B cell (primary cell): ENCODE results near the gene SDK1. TPM values are rescaled to one million over a fixed set of nuclear protein-coding genes. Genes with fewer than 3 reads are reported as not detected.

ENCODE experiments used
- ATAC-seq: fragments of 200-7000 bp; cut with Tn5 transposase; one replicate; pipeline ENCODE4 v1.10.0; 2021; ENCODE audit warnings: low read depth, mild to moderate bottlenecking, moderate number of reproducible peaks, moderate library complexity
- CTCF ChIA-PET: fragments of 350-600 bp; sonication (Branson Sonifier 250); formaldehyde crosslinking; loops from one replicate; lab custom pipeline; 2021; ENCODE audit warnings: antibody characterized with exemption, inconsistent platforms; lab: Charles Lee
- POLR2A ChIA-PET: fragments of 350-600 bp; sonication (Branson Sonifier 250); formaldehyde crosslinking; loops from one replicate; lab custom pipeline; 2021; ENCODE audit warnings: antibody characterized with exemption; lab: Charles Lee
- DNase-seq: peaks from one replicate; pipeline ENCODE4 v3.0.0; 2013
- H2AFZ ChIP-seq: 2 replicates; pipeline ENCODE4 v1.6.1; 2012; ENCODE audit warnings: mild to moderate bottlenecking, low read depth, low read length; ENCODE audit not compliant: insufficient read depth, poor library complexity, severe bottlenecking
- H3K27ac ChIP-seq, 2 donors: 1 replicate in 1 of 2; 2 replicates in 1 of 2; pipeline ENCODE4 v1.5.1; 2012 to 2013; ENCODE audit warnings: low read length in 2 of 2, mild to moderate bottlenecking in 2 of 2, moderate library complexity in 1 of 2
- H3K27me3 ChIP-seq, 4 experiments: fragments of 200-600 bp in 1 of 4; sonication (generic) in 1 of 4; replicated peaks in 1 of 4; 1 replicate in 2 of 4; 2 replicates in 2 of 4; pipeline versions ENCODE4 v1.6.1 to v1.7.0; 2013 to 2016; ENCODE audit warnings: low read length in 3 of 4, mild to moderate bottlenecking in 2 of 4, mixed read lengths in 1 of 4, moderate library complexity in 1 of 4; ENCODE audit not compliant: insufficient read depth in 4 of 4, control insufficient read depth in 3 of 4; ENCODE audit errors: control extremely low read depth in 1 of 4
- H3K36me3 ChIP-seq, 2 experiments: replicated peaks in 1 of 2; 1 replicate in 1 of 2; 2 replicates in 1 of 2; pipeline versions ENCODE4 v1.6.1 to v1.7.1; 2013; ENCODE audit warnings: low read length in 1 of 2; ENCODE audit not compliant: insufficient read depth in 2 of 2, control insufficient read depth in 1 of 2; ENCODE audit errors: control extremely low read depth in 1 of 2, extremely low read depth in 1 of 2
- H3K4me1 ChIP-seq, 2 donors: fragments of 200-600 bp in 1 of 2; sonication (generic) in 1 of 2; 1 replicate in 1 of 2; 2 replicates in 1 of 2; pipeline versions ENCODE4 v1.5.1 to v1.6.1; 2013 to 2017; ENCODE audit warnings: low read length in 2 of 2; ENCODE audit not compliant: control insufficient read depth in 2 of 2, insufficient read depth in 2 of 2
- H3K4me2 ChIP-seq: replicated peaks from 2 replicates; pipeline ENCODE3; 2012; ENCODE audit warnings: mild to moderate bottlenecking, low read depth, low read length; ENCODE audit not compliant: poor library complexity, severe bottlenecking
- H3K4me3 ChIP-seq, 5 experiments: fragments of 200-600 bp in 1 of 5; sonication (generic) in 1 of 5; 1 replicate in 3 of 5; 2 replicates in 2 of 5; pipeline versions ENCODE4 v1.5.1 to v1.7.0; 2011 to 2016; ENCODE audit warnings: low read length in 4 of 5, mild to moderate bottlenecking in 4 of 5, low read depth in 2 of 5, control low read depth in 1 of 5, moderate library complexity in 1 of 5; ENCODE audit not compliant: insufficient read depth in 1 of 5; ENCODE audit errors: control extremely low read depth in 1 of 5, extremely low read depth in 1 of 5
- H3K79me2 ChIP-seq: fragments of 200-600 bp; sonication (generic); one replicate; pipeline ENCODE4 v1.6.0; 2016; ENCODE audit warnings: low read length; ENCODE audit not compliant: control insufficient read depth, insufficient read depth
- H3K9ac ChIP-seq: fragments of 200-600 bp; sonication (generic); 2 replicates; pipeline ENCODE4 v1.6.1; 2017; ENCODE audit warnings: mild to moderate bottlenecking, low read length, moderate library complexity
- H3K9me3 ChIP-seq, 3 donors: one replicate each; pipeline versions ENCODE4 v1.6.1 to v1.7.1; 2013; ENCODE audit warnings: low read length in 2 of 3; ENCODE audit not compliant: control insufficient read depth in 2 of 3, insufficient read depth in 1 of 3; ENCODE audit errors: control extremely low read depth in 1 of 3
- H4K20me1 ChIP-seq: 2 replicates; pipeline ENCODE4 v1.6.0; 2012; ENCODE audit warnings: mild to moderate bottlenecking, low read length; ENCODE audit not compliant: insufficient read depth, control insufficient read depth, poor library complexity, severe bottlenecking
- H3K27ac Mint-ChIP-seq: one replicate; pipeline ENCODE4 v1.8.0; 2021; ENCODE audit warnings: mixed read lengths
- H3K27me3 Mint-ChIP-seq: one replicate; pipeline ENCODE4 v1.8.0; 2021; ENCODE audit warnings: mixed read lengths
- H3K4me1 Mint-ChIP-seq: one replicate; pipeline ENCODE4 v1.8.0; 2021; ENCODE audit warnings: mixed read lengths
- H3K4me3 Mint-ChIP-seq: one replicate; pipeline ENCODE4 v1.8.0; 2021; ENCODE audit warnings: mixed read lengths
- H3K9me3 Mint-ChIP-seq: one replicate; pipeline ENCODE4 v1.8.0; 2022; ENCODE audit warnings: mixed read lengths; ENCODE audit not compliant: insufficient read depth
- CTCF ChIP-seq: fragments of 200-600 bp; IDR thresholded peaks from one replicate; pipeline ENCODE4 v1.8.0; 2022; ENCODE audit warnings: antibody characterized with exemption, mild to moderate bottlenecking
- EZH2 ChIP-seq: IDR thresholded peaks from 2 replicates; pipeline ENCODE4 v1.6.1; 2012; ENCODE audit warnings: borderline replicate concordance, low read depth, mild to moderate bottlenecking, moderate library complexity, low read length; ENCODE audit not compliant: insufficient read depth, poor library complexity, severe bottlenecking
- whole genome bisulfite sequencing: methylation state at CpG from one replicate; pipeline ENCODE4 v1.1.5; 2013; ENCODE audit warnings: missing lambda C conversion rate; ENCODE audit not compliant: insufficient coverage; 5-methylcytosine and 5-hydroxymethylcytosine counted together
- intact Hi-C: fragments of 100-400 bp; cut with micrococcal nuclease; formaldehyde crosslinking; loops from one replicate; pipeline ENCODE4 v1.10.0; 2022
- polyA plus RNA-seq: library from polyadenylated mRNA; depleted of rRNA; stranded (reverse); fragments of >200 nt; gene quantifications from 2 replicates; pipeline ENCODE4 v1.2.3, GENCODE V29; 2012
- total RNA-seq, 2 donors: library from RNA; stranded (reverse); fragments of 120-200 nt in 1 of 2; gene quantifications; 1 replicate in 1 of 2; 2 replicates in 1 of 2; pipeline versions ENCODE4 v1.2.3 to v1.2.4, GENCODE V29; 2013 to 2022

Gene SDK1
- total and polyA plus RNA-seq, 2 donors (not counting 1 experiment from before 2014, with no cell fraction given) = 0.73 to 2.0 TPM

GRCh38 chr7:4108951-4109350 lies 807.9 kb downstream of the SDK1 start:
- H3K79me2 ChIP-seq = no peaks in the 10 kb centered on the region
- H3K4me3 ChIP-seq = no peak overlapping the region
- H3K27me3 ChIP-seq = peaks cover 0 to 2% (median 0%) of the 10 kb centered on the region in 4 experiments
- no peaks in the 10 kb centered on the region for H3K9me3 Mint-ChIP-seq
- H3K4me1 Mint-ChIP-seq = no peaks in the 10 kb centered on the region
- H3K4me3 Mint-ChIP-seq = no peak overlapping the region
- no peaks in the 10 kb centered on the region for H4K20me1 ChIP-seq
- WGBS = 96% methylated on average over 9 of the region's 9 CpGs
- intact Hi-C loops = no loop called here
- H2AFZ ChIP-seq = no peak overlapping the region
- no peak overlapping the region for H3K27ac ChIP-seq
- no peaks in the 10 kb centered on the region for H3K27me3 Mint-ChIP-seq
- no peaks in the 10 kb centered on the region for H3K36me3 ChIP-seq
- no peak for DNase-seq
- no peak overlapping the region for H3K27ac Mint-ChIP-seq
- no peak for TF ChIP-seq EZH2
- no peak for TF ChIP-seq CTCF
- no peak for ATAC-seq
- ChIA-PET CTCF (no interaction called here), POLR2A (no interaction called here)
- no peak overlapping the region for H3K4me2 ChIP-seq
- H3K9ac ChIP-seq = no peak overlapping the region
- H3K9me3 ChIP-seq = peaks cover 0 to 22% (median 0%) of the 10 kb centered on the region in 3 donors
- H3K4me1 ChIP-seq = no peaks in the 10 kb centered on the region

GRCh38 chr7:4109481-4110110 lies 808.5 kb downstream of the SDK1 start:
- intact Hi-C loops = no loop called here
- H3K4me3 ChIP-seq = no peak overlapping the region
- DNase-seq (no peak), ATAC-seq (no peak)
- POLR2A ChIA-PET = no interaction called here
- H3K9me3 ChIP-seq = peaks cover 0 to 25% (median 0%) of the 10 kb centered on the region in 3 donors
- H3K27ac ChIP-seq = no peak overlapping the region
- no peaks in the 10 kb centered on the region for H3K36me3 ChIP-seq
- Mint-ChIP-seq H3K27ac (no peak overlapping the region), H3K4me1 (no peaks in the 10 kb centered on the region), H3K27me3 (no peaks in the 10 kb centered on the region), H3K4me3 (no peak overlapping the region), H3K9me3 (no peaks in the 10 kb centered on the region)
- TF ChIP-seq EZH2 = no peak
- no peak for TF ChIP-seq CTCF
- peaks cover 0 to 2% (median 0%) of the 10 kb centered on the region in 4 experiments for H3K27me3 ChIP-seq
- WGBS = 80% methylated on average over 16 of the region's 16 CpGs
- H3K9ac ChIP-seq = no peak overlapping the region
- no peak overlapping the region for H3K4me2 ChIP-seq
- no peak overlapping the region for H2AFZ ChIP-seq
- H3K79me2 ChIP-seq = no peaks in the 10 kb centered on the region
- H3K4me1 ChIP-seq = no peaks in the 10 kb centered on the region
- CTCF ChIA-PET = no interaction called here
- no peaks in the 10 kb centered on the region for H4K20me1 ChIP-seq
